WTC11 (cell line): ENCODE results near the gene SIPA1L3.

Experiments
- ATF1 ChIP-seq: sonication (generic); formaldehyde crosslinking; IDR thresholded peaks from 2 replicates; pipeline ENCODE4 v1.8.1; 2023; ENCODE audit warnings: mild to moderate bottlenecking, moderate library complexity, missing genetic modification reagents
- CREB1 ChIP-seq: sonication (generic); formaldehyde crosslinking; IDR thresholded peaks from 2 replicates; pipeline ENCODE4 v1.8.0; 2023; ENCODE audit warnings: mild to moderate bottlenecking, missing genetic modification reagents
- HMGA2 ChIP-seq: fragments of 250-450 bp; sonication (Bioruptor Pico); IDR thresholded peaks from 2 replicates; pipeline ENCODE4 v1.4.0; 2021; ENCODE audit warnings: mild to moderate bottlenecking, moderate library complexity
- JAZF1 ChIP-seq: fragments of 250-450 bp; sonication (Bioruptor Pico); IDR thresholded peaks from 2 replicates; pipeline ENCODE4 v1.9.0; 2021; ENCODE audit warnings: moderate library complexity, mild to moderate bottlenecking, inconsistent platforms
- NR1H2 ChIP-seq: sonication (generic); formaldehyde crosslinking; IDR thresholded peaks from 2 replicates; pipeline ENCODE4 v1.9.0; 2021; ENCODE audit warnings: mild to moderate bottlenecking, moderate library complexity, missing genetic modification reagents
- NR3C1 ChIP-seq: sonication (generic); formaldehyde crosslinking; conservative IDR thresholded peaks from 2 replicates; pipeline ENCODE4 v1.8.1; 2023; ENCODE audit warnings: low read depth, mild to moderate bottlenecking, missing genetic modification reagents
- RELA ChIP-seq: sonication (generic); formaldehyde crosslinking; IDR thresholded peaks from 2 replicates; pipeline ENCODE4 v1.8.1; 2022; ENCODE audit warnings: missing genetic modification reagents, mild to moderate bottlenecking, borderline replicate concordance
- TEAD4 ChIP-seq: sonication (generic); formaldehyde crosslinking; IDR thresholded peaks from 2 replicates; pipeline ENCODE4 v1.8.0; 2022; ENCODE audit warnings: mild to moderate bottlenecking, missing genetic modification reagents
- ZNF219 ChIP-seq: sonication (generic); formaldehyde crosslinking; IDR thresholded peaks from 2 replicates; pipeline ENCODE4 v1.8.0; 2023; ENCODE audit warnings: missing genetic modification reagents, mild to moderate bottlenecking, borderline replicate concordance
- TF ChIP-seq, protein P1 (sequence below): fragments of 200-600 bp; IDR thresholded peaks from 2 replicates; pipeline ENCODE4 v1.8.0; 2022; ENCODE audit warnings: antibody characterized with exemption
- TF ChIP-seq, protein P2 (sequence below): sonication (generic); formaldehyde crosslinking; IDR thresholded peaks from 2 replicates; pipeline ENCODE4 v1.8.1; 2023; ENCODE audit warnings: mild to moderate bottlenecking, missing genetic modification reagents, borderline replicate concordance
- TF ChIP-seq, protein P3 (sequence below): sonication (generic); formaldehyde crosslinking; IDR thresholded peaks from 2 replicates; pipeline ENCODE4 v1.8.1; 2022; ENCODE audit warnings: low read depth, missing genetic modification reagents, borderline replicate concordance
- TF ChIP-seq, protein P4 (sequence below): sonication (generic); formaldehyde crosslinking; IDR thresholded peaks from 2 replicates; pipeline ENCODE4 v1.8.1; 2023; ENCODE audit warnings: mild to moderate bottlenecking, missing genetic modification reagents, moderate library complexity
- TF ChIP-seq, protein P5 (sequence below): sonication (generic); formaldehyde crosslinking; conservative IDR thresholded peaks from 2 replicates; pipeline ENCODE4 v1.8.1; 2022; ENCODE audit warnings: mild to moderate bottlenecking, missing genetic modification reagents

DNA sequence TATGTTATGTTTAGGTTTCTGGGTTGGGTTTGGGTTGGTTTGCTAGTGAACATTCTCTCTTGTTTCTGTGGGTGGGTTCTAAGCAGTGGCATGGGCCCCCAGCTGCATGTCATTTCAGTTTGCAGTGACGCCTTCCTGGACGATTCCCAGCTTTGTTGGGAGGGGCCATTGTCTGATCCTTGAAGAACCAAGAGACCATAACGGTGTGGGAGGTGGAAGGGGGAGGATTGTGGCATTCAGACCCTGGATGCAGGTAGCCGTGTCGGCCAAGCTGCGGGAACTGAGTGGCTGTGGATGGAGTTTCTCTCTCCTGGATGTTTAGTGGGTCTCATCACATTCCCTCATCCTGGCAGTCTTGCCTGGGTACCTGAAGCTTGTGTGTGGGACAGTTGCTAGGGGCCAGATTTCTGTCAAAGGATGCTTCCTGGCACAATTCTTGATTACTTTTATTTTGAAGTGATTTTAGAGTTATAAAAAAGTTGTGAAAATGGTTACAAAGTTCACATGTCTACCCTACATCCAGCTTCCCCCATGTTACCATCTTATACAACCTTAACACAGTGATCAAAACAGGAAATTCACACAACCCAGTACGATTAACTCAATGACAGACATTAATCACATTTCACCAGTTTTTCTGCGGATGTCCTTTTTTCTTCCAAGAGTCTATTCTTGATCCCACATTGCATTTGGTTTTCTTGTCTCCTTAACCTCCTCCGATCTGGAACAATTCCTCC lies 123.8 kb downstream of the SIPA1L3 start:
- TF ChIP-seq, protein P1, sequence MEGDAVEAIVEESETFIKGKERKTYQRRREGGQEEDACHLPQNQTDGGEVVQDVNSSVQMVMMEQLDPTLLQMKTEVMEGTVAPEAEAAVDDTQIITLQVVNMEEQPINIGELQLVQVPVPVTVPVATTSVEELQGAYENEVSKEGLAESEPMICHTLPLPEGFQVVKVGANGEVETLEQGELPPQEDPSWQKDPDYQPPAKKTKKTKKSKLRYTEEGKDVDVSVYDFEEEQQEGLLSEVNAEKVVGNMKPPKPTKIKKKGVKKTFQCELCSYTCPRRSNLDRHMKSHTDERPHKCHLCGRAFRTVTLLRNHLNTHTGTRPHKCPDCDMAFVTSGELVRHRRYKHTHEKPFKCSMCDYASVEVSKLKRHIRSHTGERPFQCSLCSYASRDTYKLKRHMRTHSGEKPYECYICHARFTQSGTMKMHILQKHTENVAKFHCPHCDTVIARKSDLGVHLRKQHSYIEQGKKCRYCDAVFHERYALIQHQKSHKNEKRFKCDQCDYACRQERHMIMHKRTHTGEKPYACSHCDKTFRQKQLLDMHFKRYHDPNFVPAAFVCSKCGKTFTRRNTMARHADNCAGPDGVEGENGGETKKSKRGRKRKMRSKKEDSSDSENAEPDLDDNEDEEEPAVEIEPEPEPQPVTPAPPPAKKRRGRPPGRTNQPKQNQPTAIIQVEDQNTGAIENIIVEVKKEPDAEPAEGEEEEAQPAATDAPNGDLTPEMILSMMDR: no peak
- TF ChIP-seq, protein P2, sequence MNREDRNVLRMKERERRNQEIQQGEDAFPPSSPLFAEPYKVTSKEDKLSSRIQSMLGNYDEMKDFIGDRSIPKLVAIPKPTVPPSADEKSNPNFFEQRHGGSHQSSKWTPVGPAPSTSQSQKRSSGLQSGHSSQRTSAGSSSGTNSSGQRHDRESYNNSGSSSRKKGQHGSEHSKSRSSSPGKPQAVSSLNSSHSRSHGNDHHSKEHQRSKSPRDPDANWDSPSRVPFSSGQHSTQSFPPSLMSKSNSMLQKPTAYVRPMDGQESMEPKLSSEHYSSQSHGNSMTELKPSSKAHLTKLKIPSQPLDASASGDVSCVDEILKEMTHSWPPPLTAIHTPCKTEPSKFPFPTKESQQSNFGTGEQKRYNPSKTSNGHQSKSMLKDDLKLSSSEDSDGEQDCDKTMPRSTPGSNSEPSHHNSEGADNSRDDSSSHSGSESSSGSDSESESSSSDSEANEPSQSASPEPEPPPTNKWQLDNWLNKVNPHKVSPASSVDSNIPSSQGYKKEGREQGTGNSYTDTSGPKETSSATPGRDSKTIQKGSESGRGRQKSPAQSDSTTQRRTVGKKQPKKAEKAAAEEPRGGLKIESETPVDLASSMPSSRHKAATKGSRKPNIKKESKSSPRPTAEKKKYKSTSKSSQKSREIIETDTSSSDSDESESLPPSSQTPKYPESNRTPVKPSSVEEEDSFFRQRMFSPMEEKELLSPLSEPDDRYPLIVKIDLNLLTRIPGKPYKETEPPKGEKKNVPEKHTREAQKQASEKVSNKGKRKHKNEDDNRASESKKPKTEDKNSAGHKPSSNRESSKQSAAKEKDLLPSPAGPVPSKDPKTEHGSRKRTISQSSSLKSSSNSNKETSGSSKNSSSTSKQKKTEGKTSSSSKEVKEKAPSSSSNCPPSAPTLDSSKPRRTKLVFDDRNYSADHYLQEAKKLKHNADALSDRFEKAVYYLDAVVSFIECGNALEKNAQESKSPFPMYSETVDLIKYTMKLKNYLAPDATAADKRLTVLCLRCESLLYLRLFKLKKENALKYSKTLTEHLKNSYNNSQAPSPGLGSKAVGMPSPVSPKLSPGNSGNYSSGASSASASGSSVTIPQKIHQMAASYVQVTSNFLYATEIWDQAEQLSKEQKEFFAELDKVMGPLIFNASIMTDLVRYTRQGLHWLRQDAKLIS (CRISPR knock-in tag): no peak
- TF ChIP-seq NR1H2: no peak
- TF ChIP-seq RELA (CRISPR knock-in tag): no peak
- no peak for TF ChIP-seq TEAD4
- TF ChIP-seq, protein P3, sequence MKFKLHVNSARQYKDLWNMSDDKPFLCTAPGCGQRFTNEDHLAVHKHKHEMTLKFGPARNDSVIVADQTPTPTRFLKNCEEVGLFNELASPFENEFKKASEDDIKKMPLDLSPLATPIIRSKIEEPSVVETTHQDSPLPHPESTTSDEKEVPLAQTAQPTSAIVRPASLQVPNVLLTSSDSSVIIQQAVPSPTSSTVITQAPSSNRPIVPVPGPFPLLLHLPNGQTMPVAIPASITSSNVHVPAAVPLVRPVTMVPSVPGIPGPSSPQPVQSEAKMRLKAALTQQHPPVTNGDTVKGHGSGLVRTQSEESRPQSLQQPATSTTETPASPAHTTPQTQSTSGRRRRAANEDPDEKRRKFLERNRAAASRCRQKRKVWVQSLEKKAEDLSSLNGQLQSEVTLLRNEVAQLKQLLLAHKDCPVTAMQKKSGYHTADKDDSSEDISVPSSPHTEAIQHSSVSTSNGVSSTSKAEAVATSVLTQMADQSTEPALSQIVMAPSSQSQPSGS (CRISPR knock-in tag): no peak
- TF ChIP-seq, protein P4, sequence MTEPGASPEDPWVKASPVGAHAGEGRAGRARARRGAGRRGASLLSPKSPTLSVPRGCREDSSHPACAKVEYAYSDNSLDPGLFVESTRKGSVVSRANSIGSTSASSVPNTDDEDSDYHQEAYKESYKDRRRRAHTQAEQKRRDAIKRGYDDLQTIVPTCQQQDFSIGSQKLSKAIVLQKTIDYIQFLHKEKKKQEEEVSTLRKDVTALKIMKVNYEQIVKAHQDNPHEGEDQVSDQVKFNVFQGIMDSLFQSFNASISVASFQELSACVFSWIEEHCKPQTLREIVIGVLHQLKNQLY (CRISPR knock-in tag): no peak
- no peak for TF ChIP-seq JAZF1 (CRISPR knock-in tag)
- no peak for TF ChIP-seq CREB1
- TF ChIP-seq, protein P5, sequence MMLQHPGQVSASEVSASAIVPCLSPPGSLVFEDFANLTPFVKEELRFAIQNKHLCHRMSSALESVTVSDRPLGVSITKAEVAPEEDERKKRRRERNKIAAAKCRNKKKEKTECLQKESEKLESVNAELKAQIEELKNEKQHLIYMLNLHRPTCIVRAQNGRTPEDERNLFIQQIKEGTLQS (CRISPR knock-in tag): no peak
- no peak for TF ChIP-seq ZNF219 (CRISPR knock-in tag)
- no peak for TF ChIP-seq NR3C1 (CRISPR knock-in tag)
- TF ChIP-seq ATF1 (CRISPR knock-in tag): no peak
- no peak for TF ChIP-seq HMGA2 (CRISPR knock-in tag)
